H1 (cell line): ENCODE measurements around the gene SIRT5.
A peak's percentile ranks its signal among the peaks of the same experiment; 100 is the strongest.

Experiments used
- EP300 ChIP-seq, 2 experiments: IDR thresholded peaks; 1 replicate in 1 of 2; 2 replicates in 1 of 2; pipeline ENCODE4 v1.6.1; 2011 to 2012; ENCODE audit warnings: low read depth in 2 of 2, low read length in 2 of 2, mild to moderate bottlenecking in 2 of 2, borderline replicate concordance in 1 of 2, inconsistent platforms in 1 of 2, moderate library complexity in 1 of 2
- FOSL1 ChIP-seq: IDR thresholded peaks from 2 replicates; pipeline ENCODE4 v1.6.1; 2011; ENCODE audit warnings: mild to moderate bottlenecking, low read depth, low read length, moderate library complexity; ENCODE audit not compliant: insufficient read depth
- GTF2F1 ChIP-seq: IDR thresholded peaks from 2 replicates; pipeline ENCODE4 v1.6.1; 2012; ENCODE audit warnings: low read depth, low read length, improper control_type of control experiment, borderline replicate concordance
- KDM1A ChIP-seq: fragments of 200-600, 300-600 bp; sonication (generic); IDR thresholded peaks from 2 replicates; pipeline ENCODE4 v1.7.1; 2016; ENCODE audit warnings: mild to moderate bottlenecking, low read length, borderline replicate concordance
- POLR2A ChIP-seq, 2 experiments: IDR thresholded peaks; 1 replicate in 1 of 2; 2 replicates in 1 of 2; pipeline ENCODE4 v1.6.1; 2011; ENCODE audit warnings: low read depth in 2 of 2, low read length in 2 of 2, mild to moderate bottlenecking in 2 of 2; ENCODE audit errors: control extremely low read depth in 1 of 2
- POLR2AphosphoS5 ChIP-seq: IDR thresholded peaks from 2 replicates; pipeline ENCODE4 v1.6.1; 2011; ENCODE audit warnings: low read depth, low read length
- RAD21 ChIP-seq, 2 experiments: IDR thresholded peaks in 1 of 2; conservative IDR thresholded peaks in 1 of 2; 2 replicates each; pipeline ENCODE4 v1.6.1; 2011; ENCODE audit warnings: low read depth in 2 of 2, low read length in 2 of 2, improper control_type of control experiment in 1 of 2, inconsistent platforms in 1 of 2, mild to moderate bottlenecking in 1 of 2, moderate library complexity in 1 of 2
- SAP30 ChIP-seq: fragments of 300-600 bp; sonication (generic); IDR thresholded peaks from 2 replicates; pipeline ENCODE4 v1.7.1; 2012; ENCODE audit warnings: low read length, moderate library complexity, mild to moderate bottlenecking, inconsistent platforms; ENCODE audit not compliant: insufficient read depth, insufficient replicate concordance
- SIRT6 ChIP-seq: IDR thresholded peaks from one replicate; pipeline ENCODE4 v1.7.1; 2012; ENCODE audit warnings: low read length, inconsistent platforms
- SRF ChIP-seq: IDR thresholded peaks from 2 replicates; pipeline ENCODE4 v1.6.1; 2011; ENCODE audit warnings: mild to moderate bottlenecking, low read depth, low read length, moderate library complexity
- YY1 ChIP-seq: IDR thresholded peaks from 2 replicates; pipeline ENCODE4 v1.6.1; 2011; ENCODE audit warnings: low read depth, mild to moderate bottlenecking, low read length
- TF ChIP-seq, protein P1 (sequence below), 3 experiments: IDR thresholded peaks; 1 replicate in 2 of 3; 2 replicates in 1 of 3; pipeline versions ENCODE4 v1.5.1 to v1.6.1; 2011; ENCODE audit warnings: low read length in 3 of 3, mild to moderate bottlenecking in 3 of 3, inconsistent platforms in 2 of 3, low read depth in 1 of 3, moderate library complexity in 1 of 3; ENCODE audit not compliant: insufficient read depth in 1 of 3; ENCODE audit errors: control extremely low read depth in 1 of 3
- TF ChIP-seq, protein P2 (sequence below): IDR thresholded peaks from 2 replicates; pipeline ENCODE4 v1.6.1; 2011; ENCODE audit warnings: low read depth, mild to moderate bottlenecking, low read length; ENCODE audit not compliant: insufficient read depth

DNA sequence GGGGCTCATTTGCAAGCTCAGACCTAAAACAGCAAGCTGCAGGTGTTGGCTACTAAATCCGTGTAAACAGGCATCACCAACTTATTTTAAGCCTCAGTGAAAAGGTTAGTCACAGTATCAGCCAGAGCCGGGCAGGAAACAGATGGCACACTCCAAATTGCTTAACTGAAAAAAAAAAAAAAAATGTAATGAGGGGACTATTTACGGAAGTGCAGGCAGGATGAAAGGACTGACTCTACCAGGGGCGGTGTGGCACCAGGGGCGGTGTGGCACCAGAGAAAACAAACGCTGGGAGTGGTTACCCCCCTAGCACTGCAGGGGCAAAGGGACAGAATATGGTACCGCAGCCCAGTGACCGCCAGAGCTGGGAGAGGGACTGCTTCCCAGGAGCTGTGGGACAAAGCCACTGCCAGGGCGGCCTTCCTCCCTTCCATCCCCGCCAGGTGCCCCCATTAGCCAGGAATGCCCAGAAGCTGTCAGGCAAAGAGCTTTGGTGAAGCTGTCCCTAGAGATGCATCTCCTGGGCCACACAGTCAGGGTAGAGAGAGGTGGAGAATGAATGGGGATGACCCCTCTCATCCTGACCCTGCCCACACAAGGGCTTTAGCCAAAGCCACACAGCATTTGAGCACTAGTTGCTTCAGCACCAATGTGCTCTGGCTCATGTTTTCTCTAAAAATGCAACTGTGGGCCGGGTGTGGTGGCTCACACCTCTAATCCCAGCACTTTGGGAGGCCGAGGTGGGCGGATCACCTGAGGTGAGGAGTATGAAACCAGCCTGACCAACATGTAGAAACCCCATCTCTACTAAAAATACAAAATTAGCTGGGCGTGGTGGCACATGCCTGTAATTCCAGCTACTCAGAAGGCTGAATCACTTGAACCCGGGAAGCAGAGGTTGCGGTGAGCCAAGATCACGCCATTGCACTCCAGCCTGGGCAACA is 47.4 kb upstream of the SIRT5 start:
- TF ChIP-seq, protein P1, sequence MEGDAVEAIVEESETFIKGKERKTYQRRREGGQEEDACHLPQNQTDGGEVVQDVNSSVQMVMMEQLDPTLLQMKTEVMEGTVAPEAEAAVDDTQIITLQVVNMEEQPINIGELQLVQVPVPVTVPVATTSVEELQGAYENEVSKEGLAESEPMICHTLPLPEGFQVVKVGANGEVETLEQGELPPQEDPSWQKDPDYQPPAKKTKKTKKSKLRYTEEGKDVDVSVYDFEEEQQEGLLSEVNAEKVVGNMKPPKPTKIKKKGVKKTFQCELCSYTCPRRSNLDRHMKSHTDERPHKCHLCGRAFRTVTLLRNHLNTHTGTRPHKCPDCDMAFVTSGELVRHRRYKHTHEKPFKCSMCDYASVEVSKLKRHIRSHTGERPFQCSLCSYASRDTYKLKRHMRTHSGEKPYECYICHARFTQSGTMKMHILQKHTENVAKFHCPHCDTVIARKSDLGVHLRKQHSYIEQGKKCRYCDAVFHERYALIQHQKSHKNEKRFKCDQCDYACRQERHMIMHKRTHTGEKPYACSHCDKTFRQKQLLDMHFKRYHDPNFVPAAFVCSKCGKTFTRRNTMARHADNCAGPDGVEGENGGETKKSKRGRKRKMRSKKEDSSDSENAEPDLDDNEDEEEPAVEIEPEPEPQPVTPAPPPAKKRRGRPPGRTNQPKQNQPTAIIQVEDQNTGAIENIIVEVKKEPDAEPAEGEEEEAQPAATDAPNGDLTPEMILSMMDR (IDR thresholded peaks at IDR 0.05; ENCODE audit: control extremely low read depth in 1 of 3, insufficient read depth in 1 of 3, low read depth in 1 of 3, low read length in 3 of 3) = no peak
- TF ChIP-seq, protein P2, sequence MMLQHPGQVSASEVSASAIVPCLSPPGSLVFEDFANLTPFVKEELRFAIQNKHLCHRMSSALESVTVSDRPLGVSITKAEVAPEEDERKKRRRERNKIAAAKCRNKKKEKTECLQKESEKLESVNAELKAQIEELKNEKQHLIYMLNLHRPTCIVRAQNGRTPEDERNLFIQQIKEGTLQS = no peak
- TF ChIP-seq YY1 (no peak), FOSL1 (no peak), EP300 (IDR thresholded peaks at IDR 0.05; ENCODE audit: borderline replicate concordance in 1 of 2, low read depth in 2 of 2, low read length in 2 of 2) (no peak), SIRT6 (no peak), POLR2AphosphoS5 (no peak), GTF2F1 (no peak), POLR2A (IDR thresholded peaks at IDR 0.05; ENCODE audit: control extremely low read depth in 1 of 2, low read depth in 2 of 2, low read length in 2 of 2) (no peak), KDM1A (no peak), SAP30 (no peak), RAD21 (IDR thresholded peaks at IDR 0.05 in 1 of 2, conservative IDR thresholded peaks at IDR 0.05 in 1 of 2; ENCODE audit: low read depth in 2 of 2, low read length in 2 of 2) (0 out of 4 replicates have a peak, but pooled peaks of 1 of the 2 experiments have one; percentile 6), SRF (no peak)
